GM19023 (cell line): ENCODE measurements around the gene CD300LD.
"Not testable (repeated sequence)": the region's sequence is repeated elsewhere in the genome, so short reads cannot be mapped to it uniquely, and the experiment has no call there.

ENCODE experiments used
- ATAC-seq: cut with Tn5 transposase; IDR thresholded peaks from one replicate; pipeline ENCODE4 v1.9.1; 2021; ENCODE audit warnings: mild to moderate bottlenecking, moderate library complexity; ENCODE audit not compliant: unreplicated experiment

The CD300LD gene

DNA sequence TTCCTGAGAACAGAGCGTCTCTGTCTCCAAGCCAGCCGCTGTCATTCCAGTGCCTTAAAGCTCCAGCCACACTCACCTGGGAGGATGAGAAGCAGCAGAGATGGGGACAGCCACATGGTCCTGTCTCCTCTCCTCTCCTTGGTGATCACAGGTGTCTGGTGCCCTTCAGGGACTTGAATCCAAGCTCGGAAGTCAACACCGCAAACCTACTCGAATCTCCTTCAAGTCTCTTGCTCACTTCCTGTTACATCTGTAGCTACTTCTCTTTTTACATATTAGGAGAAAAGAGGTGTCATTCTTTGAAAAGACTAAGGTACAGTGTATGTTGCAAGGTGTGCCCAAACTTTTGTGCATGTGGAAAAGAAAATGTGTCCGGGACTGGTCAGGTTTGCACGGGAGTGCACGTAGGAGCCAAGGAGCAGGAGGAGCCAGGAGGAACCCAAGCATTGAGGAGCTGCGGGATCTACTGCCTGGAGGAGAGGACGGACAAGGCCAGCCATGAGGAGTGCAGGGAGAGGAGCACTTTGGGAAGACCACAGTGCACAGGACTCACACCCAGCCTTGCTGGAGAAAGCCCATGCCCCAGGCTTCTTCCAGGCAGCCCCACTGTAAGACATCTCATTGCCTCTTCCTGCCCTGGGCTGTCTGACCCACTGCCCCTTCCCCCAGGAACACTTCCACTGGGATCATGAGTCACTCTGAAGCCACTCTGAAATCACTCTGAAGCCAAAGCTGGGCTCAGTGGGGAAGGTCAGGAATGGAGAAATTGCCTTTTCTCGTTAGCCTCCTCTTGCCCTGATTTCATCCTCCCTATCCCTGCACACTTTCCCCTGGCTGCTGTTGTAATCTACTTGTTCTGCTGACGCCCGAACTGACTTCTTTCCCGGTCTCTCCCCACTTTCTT, at the start of gene CD300LD:
CD300LD (minus strand) TSS at position 197 of the 904 bp plus-strand sequence; CDS start at position 116, 81 bp downstream.
- ATAC-seq, result no peak

DNA sequence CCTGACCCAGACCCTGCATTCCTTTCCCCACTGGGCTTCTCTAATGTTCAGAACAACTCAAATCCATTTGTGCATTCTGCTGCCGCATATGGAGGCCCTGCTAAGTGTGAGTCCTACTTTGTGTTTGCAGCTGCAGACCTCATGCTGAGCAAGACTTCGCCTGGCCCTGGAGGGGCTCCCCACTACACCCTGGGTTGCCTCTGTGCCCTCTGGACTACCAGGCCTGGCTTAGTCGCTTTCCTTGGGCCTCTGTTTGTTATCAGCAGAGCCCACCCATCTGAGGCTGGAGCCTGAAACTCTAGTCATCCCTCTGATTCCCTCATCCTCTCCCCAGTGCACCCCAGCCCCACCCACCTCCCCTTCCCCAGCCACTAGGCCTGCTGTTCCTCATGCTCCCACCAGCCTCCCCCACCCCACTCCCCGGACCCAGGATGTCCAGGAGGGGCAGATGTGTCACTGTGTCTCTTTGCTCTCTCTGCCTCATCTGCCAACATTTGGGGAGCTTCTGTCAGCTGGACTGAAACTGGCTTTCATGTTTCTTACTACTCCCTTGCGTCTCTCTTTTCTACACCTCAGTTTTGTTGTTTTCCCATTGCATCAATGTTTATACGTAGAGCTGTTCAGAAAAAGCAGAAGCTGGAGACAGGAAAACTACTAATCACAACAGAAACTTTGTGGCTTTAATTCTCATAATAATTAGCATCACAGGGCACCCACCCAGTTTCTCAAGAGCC, 49.3 kb upstream of the CD300LD start:
- no peak for ATAC-seq

DNA sequence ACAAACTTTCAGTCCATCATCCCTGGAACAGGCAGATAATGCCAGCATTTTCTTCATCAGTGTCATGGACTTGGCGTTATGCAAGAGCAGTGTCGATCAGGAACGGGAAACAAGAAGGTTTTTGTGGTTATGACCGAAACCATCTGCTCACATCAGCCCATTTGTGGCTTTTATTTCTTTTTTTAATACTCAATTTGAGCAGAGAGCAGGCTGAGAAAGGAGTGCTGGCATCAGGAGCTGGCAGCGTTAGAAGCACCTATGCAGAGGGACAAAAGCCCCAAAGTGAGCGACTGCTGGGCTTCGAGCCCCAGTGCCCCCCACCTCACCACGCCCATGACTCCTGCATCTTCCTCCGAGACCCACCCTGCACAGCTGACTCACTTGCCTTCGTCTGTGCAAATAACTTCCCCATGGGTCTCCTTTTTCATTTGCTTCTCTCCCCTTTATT, 47.6 kb upstream of the CD300LD start:
- ATAC-seq, result no peak

DNA sequence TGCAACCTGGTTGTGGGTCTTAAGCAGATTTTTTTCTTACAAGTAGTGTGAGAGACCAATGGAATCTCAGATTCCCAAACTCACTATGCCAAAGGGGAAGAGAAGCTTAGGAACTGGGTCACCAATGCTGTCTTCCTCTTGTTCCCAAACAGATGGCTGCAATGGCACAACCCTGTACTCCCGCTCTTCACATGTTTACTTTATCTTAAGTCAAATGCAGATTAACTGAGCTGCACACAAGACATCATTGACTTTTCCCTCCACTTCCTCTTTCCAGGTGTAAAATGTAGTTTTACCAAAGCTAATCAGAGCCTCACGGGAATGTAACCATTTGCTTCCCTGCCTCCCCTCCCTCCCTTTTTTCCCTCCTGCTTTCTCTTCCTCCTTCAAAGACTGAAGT, 45.8 kb upstream of the CD300LD start:
- no peak for ATAC-seq

DNA sequence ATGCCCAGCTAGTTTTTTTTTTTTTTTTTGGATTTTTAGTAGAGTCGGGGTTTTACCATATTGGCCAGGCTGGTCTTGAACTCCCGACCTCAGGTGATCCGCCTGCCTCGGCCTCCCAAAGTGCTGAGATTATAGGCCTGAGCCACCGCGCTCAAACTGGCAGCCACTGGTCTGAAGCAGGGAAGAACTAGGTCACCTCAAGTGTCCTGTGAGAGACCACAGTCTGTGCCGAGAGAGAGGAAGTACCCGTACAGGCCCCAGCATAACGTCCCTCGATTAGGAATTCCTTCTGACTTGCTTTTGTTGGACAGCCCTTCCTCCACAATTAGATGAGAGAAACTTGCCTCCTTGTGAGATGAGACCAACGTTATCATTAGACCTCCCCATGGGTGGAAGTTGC, 45.2 kb upstream of the CD300LD start:
- no peak for ATAC-seq

DNA sequence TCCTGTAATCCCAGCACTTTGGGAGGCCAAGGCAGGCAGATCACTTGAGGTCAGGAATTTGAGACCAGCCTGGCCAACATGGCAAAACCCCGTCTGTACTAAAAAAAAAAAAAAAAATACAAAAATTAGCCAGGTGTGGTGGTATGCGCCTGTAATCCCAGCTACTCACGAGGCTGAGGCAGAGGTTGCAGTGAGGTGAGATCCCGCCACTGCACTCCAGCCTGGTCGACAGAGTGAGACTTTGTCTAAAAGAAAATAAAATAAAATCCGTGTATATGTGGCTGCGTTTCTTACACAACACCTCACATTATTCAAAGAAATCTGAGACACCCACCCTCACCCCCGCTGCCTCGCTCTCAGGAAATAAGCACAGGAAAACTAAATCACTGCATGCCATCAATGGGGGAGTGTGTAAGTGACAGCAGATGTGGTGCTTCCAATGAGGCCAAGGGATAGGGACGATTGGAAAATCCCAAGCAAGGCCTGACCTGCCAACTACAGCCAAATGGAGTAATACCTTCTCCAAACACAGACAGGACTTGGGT, 44.5 kb upstream of the CD300LD start:
- ATAC-seq, result not testable (repeated sequence)

DNA sequence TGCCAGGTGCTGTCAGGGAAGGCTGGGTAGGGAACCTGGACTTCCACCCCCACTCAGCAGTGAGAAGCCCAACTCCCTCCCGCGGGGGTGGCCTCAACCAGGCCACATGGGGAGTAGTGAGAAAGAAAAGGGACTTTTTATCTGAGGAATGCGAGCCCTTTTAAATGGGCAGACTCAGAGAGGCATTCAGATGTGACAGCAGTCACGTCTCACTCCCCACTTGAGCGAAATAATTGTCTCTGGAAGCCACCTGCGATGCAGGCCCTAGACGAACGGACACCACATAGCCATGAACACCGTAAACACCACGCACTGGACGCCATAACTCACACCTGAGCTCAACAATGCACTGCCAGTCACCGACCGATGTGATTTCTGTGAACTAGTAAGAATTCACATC, 43.3 kb upstream of the CD300LD start:
- ATAC-seq, result no peak

DNA sequence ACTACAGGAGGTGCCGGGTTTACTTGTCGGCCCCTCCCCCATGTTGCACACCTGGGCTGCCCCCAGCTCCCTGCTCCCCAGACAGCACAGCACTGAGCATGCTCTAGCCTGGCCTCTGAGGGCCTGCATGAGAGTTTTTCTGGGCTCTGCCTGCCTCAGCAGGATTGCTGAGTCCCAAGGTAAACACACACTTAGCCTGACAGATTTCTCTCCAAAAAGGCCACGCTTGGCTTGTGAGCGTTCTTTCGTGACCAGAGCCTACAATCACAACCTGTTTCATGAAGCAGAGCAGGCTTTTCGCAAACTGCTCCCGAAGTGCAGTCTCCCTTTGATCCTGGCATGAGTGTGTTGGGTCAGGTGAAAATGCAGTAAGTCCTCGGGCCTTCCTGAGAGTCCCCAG, 41.2 kb upstream of the CD300LD start:
- no peak for ATAC-seq

DNA sequence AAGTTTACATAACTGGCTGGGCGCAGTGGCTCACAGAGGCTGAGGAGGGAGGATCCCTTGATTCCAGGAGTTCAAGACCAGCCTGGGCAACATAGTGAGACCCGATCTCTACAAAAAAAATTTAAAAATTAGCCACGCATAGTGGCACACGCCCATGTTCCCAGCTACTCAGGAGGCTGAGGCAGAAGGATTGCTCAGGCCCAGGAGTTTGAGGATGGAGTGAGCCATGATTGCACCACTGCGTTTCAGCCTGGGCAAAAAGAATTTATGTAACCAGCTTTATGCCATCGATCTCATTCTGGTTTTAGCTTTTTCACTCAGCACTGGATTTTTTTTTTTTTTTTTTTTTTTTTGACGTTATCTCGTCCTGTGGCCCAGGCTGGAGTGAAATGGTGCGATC, 40.5 kb upstream of the CD300LD start:
- no peak for ATAC-seq

DNA sequence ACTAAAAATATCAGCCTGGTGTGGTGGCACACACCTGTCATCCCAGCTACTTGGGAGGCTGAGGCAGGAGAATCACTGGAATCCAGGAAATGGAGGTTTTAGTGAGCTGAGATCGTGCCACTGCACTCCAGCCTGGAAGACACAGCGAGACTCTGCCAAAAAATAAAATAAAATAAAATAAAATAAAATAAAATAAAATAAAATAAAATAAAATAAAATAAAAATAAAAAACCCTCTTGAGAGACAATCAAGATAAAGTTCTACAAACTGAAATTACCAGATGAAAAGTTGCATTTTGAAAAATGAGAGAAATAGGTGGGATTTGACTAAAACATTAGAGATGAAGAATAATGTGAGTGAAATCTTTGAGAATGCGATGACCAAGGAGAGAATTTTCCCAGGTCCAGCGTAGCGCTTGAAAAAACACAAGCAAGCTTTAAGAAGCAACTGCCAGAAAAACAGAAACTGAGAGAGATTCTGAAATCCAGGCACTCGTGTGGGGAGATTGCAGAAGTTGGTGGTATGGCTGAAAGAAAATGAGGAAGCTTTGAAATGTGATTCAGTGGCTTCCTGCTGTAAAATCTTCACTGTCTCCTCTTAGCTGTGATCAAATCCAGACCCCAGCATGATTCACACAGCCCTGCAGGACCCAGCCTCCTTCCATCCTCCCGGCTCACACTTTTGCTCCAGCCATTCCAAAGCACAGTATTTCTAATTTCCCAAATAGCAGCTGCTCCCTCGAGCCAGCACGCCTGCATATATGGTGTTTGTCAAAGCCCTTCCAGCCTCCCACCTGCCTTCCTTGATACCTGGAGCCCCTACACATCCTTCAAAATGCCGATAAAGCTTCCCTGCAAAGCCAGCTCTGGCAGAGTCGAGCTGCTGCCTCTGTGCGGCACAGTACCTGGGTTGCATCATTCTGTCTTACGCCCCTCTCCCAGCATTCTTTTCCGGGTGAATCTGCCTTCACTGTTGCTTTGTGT, 39.7 kb upstream of the CD300LD start:
- no peak for ATAC-seq

DNA sequence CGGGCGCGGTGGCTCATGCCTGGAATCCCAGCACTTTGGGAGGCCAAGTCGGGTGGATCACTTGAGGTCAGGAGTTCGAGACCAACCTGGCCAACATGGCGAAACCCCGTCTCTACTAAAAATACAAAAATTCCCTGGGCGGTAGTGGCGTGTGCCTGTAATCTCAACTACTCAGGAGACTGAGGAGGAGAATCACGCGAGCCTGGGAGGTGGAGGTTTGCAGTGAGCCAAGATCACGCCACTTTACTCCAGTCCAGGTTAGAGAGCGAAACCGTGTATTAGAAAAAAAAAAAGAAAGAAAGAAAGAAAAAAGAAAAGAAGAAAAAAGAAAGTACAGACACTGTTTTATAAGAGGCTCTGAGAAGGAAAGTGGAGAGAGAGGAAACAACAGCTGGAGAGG, 38.2 kb upstream of the CD300LD start:
- not testable (repeated sequence) for ATAC-seq

DNA sequence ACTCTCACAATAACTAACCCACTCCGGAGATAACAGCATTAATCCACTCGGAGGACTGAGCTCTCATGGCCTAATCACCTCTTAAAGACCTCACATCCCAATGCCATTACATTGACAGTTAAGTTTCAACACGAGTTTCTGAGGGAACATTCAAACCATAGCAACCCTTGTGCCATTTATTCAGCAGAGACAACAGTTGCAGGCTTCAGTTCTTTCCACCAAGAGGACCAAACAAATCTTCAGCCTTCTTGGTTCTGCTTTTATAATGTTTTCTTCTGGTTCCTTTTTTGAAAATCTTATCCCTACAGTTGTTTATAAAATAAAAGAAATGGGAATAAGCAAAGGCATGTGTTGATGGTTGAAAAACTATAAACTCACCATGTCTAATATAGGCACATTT, 33.6 kb upstream of the CD300LD start:
- ATAC-seq, result no peak

DNA sequence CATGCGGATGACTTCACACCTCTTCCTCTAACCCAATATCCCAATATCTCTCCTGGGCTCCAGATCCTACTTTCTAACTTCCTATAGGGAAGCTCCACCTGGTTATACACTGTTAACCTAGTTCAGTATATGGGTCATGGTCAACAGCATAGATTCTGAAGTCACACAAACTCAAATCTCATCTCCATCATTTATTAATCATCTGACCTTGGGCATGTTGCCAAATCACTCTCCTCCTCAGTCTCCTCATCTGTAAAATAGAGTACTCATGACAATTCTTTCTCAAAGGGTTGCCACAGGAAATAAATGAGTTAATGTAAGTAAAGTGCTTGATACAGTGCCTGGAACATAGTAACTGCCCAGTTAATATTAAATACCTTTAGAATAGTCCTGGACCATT, 32.0 kb upstream of the CD300LD start:
- ATAC-seq, result no peak

DNA sequence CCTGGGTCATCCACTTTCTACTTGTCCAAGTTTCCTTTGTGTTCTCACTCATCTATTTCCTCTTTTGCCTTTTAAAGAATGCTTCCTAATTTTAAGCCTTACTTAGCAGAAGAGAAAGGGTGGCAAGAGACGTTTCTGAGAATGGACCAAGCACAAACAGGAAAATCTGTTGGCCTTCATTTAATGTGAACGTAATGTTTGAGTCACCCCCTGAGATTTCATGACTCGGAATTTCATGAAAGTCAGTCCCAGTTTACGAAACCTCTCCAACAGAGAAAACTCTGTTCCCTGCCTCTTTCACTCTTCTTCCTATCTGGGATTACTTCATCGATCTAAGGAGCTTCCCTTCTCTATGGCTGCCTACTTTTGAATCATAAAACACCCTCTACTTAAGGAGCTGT, 31.6 kb upstream of the CD300LD start, which contains the start of gene CD300E:
CD300E (minus strand) TSS at position 46 of the 401 bp plus-strand sequence. CDS start 117 bp downstream, outside the sequence.
- ATAC-seq, result no peak

DNA sequence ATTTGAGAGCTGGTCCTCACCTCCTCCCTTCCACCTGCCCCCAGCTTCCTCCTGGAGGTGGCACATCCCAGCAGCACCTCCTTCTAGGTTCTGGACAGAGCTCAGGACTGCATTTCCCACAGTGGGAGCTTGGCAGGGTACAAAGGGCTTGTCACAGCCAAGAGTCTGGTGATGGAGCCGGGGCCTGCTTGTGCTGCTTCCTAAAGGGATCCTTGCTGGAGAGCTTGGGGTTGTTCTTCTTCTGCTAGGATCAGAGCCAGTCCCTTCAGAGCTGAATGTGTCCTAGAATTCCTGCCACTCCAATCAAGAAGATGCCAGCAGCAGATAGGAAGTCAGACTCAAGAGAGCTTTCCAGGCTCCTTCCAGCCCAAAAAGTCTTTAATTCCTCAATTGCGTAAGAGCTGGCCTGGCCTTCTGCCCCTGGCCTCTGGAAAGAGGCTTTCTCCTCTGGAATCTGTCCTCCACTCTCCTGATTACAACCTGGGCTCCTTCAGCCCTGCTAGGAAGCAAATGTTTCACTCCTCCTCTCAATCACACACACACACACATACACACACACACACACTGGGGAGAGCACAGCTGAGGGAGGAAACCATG, 27.1 kb upstream of the CD300LD start:
- no peak for ATAC-seq

DNA sequence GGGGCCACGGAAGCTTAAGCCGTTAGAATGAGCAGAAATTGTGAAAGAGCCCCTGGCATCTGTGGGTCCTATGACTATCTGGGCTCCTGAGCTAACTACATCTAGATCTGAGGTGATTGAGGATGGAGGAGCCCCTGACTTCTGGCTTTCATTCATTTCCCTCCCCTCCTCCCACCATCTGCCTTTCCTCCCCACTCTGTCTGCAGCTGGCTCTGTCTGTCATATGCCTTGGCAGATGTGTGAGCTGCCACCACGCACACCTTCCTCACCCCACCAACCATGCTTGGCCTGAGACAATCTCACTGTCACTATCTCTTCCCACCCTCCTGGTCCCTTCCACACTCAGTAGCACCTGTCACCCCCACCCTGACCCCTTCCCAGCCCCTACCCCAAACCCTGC, 26.4 kb upstream of the CD300LD start:
- ATAC-seq, result no peak

DNA sequence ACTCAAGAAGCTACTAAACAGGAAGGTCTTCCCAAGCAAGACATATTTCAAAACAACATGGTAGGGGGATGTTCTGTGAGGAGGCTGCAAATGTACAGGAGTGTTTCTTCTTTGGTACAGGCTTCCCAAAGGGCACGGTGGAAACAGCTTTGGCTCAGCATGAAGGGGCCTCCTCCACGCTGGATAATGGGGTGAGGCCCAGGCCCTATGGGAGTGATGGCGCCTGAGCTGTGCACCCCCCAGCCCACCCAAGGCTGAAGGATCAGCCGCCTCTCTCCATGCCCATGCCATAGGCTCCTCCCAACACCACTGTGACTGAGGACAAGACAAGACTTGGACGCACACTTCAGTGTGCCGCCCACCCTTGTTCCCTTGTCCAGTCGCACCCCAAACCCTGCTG, 24.6 kb upstream of the CD300LD start:
- ATAC-seq, result no peak

DNA sequence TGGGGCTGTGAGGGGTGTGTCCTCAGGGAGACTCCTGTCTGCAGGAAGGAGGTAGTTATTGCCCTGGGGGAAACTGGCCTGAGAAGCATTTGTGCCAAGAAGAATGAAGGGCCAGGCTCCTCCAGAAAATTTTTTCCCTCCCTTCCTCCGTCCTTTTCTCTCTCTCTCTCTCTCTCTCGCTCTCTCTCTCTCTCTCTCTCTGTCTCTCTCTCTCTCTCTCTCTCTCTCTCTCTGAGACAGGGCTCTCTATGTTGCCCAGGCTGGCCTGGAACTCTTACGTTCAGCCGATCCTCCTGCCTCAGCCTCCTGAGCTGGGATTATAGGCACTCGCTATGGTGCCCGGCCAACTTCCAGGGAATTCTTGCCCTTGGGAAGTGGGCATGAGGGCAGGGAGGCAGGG, 20.0 kb upstream of the CD300LD start:
- ATAC-seq, result no peak

DNA sequence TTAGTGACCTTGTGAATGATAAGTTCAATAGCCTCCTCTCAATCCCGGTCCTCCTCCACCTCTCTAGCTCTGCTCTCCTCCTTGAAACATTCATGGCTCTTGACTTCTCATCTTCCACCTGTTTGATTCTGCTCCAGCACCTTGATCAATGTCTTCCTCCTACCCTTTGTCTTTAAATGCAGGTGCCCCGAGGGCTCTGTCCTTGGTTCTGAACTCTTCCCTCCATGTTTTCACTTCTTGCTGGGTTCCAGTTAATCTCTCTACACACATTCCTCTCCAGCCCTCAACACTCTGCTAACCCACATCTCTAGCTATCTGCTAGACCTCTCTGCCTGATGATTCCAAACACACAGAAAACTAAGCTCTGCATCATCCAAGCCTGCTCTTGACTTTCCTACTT, 18.0 kb upstream of the CD300LD start:
- no peak for ATAC-seq

DNA sequence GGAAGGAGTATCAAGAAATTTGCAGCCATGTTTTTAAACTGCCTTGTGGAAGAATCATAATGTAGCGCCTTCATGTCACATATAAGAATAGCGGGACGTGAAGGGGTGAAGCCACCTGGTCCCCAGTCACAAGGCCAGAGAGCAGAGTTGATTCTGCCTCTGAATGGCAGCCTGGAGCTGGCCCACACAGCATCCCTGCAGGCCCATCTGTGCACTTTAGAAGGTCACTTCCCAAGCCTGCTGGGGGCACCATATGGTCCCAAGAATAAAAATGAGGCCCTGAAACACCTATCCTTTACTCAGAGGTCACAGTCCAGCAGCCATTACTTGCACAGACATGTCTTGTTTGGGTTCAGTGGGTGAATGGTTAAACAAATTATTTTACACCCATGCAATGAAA, 16.4 kb upstream of the CD300LD start:
- ATAC-seq, result no peak
